Astrocyte of the spinal cord (primary cell): ENCODE measurements around the gene DIAPH2.
"Not testable (repeated sequence)": the region's sequence is repeated elsewhere in the genome, so short reads cannot be mapped to it uniquely, and the experiment has no call there.

Experiments used
- DNase-seq: peaks from one replicate; pipeline ENCODE4 v3.0.0; 2011; ENCODE audit warnings: low read depth, low spot score
- H3K4me3 ChIP-seq: 2 replicates; pipeline ENCODE4 v1.5.1; 2011; ENCODE audit warnings: low read depth, mild to moderate bottlenecking, low read length, moderate library complexity
- in situ Hi-C: cut with HindIII; loops from 2 replicates; pipeline ENCODE4 v1.10.0; 2017; ENCODE audit warnings: low sequenced_read_pairs
- TF ChIP-seq, protein P1 (sequence below): IDR thresholded peaks from 2 replicates; pipeline ENCODE4 v1.5.1; 2012; ENCODE audit warnings: low read depth, mild to moderate bottlenecking, low read length, inconsistent platforms

The DIAPH2 gene

DNA sequence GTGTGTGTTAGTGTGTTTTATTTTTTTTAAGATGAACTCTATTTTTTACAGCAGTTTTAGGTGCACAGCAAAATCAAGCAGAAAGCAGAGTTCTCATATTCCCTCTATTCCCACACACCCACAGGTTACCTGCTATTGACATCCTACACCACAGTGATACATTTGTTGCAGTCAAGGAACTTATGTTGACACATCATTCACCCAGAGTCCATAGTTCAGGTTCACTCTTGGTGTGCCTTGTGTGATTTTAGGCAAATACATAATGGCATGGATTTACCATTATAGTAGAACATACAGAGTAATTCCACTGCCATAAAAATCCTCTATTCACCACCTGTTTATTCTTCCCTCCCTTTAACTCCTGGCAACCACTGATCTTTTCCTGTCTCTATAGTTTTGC lies 28.7 kb downstream of the DIAPH2 start:
- DNase-seq = no peak
- in situ Hi-C loops = no loop called here
- no peak overlapping the region for H3K4me3 ChIP-seq
- TF ChIP-seq, protein P1, sequence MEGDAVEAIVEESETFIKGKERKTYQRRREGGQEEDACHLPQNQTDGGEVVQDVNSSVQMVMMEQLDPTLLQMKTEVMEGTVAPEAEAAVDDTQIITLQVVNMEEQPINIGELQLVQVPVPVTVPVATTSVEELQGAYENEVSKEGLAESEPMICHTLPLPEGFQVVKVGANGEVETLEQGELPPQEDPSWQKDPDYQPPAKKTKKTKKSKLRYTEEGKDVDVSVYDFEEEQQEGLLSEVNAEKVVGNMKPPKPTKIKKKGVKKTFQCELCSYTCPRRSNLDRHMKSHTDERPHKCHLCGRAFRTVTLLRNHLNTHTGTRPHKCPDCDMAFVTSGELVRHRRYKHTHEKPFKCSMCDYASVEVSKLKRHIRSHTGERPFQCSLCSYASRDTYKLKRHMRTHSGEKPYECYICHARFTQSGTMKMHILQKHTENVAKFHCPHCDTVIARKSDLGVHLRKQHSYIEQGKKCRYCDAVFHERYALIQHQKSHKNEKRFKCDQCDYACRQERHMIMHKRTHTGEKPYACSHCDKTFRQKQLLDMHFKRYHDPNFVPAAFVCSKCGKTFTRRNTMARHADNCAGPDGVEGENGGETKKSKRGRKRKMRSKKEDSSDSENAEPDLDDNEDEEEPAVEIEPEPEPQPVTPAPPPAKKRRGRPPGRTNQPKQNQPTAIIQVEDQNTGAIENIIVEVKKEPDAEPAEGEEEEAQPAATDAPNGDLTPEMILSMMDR = no peak

DNA sequence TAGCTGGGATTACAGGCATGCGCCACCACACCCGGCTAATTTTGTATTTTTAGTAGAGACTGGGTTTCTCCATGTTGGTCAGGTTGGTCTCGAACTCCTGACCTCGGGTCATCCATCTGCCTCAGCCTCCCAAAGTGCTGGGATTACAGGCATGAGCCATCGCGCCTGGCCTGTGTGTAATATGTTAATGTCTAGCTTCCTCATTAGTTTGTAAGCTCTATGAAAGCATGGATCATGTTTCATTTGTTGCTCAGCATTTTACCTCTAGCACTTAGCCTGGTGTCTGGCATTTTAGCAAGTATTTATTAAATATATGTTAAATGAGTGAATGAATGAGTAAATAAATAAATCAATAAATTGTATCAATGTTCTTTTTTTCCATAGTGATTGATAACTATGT lies 29.8 kb downstream of the DIAPH2 start:
- in situ Hi-C loops, DNase-seq, H3K4me3 ChIP-seq: not testable (repeated sequence)

DNA sequence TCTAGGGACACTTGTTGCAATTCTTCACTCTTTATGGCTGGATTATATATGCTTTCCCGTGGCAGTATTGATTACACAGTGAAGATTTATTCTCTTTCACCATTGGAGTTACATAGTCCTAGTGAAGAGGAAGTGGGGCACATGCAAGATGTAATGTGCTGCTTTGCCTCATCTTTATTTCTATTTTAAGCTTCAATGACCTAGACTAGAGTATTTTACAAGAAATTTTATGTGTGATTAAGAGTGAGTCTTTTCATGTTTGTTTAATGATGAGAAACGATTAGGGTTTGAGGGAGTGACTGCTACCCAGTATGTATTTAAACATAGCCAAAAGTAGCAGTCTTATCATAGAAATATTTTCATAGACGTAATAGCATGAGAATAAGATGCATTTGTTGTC lies 30.8 kb downstream of the DIAPH2 start:
- no peak overlapping the region for H3K4me3 ChIP-seq
- TF ChIP-seq, protein P1 = no peak
- DNase-seq = no peak
- in situ Hi-C loops = no loop called here

DNA sequence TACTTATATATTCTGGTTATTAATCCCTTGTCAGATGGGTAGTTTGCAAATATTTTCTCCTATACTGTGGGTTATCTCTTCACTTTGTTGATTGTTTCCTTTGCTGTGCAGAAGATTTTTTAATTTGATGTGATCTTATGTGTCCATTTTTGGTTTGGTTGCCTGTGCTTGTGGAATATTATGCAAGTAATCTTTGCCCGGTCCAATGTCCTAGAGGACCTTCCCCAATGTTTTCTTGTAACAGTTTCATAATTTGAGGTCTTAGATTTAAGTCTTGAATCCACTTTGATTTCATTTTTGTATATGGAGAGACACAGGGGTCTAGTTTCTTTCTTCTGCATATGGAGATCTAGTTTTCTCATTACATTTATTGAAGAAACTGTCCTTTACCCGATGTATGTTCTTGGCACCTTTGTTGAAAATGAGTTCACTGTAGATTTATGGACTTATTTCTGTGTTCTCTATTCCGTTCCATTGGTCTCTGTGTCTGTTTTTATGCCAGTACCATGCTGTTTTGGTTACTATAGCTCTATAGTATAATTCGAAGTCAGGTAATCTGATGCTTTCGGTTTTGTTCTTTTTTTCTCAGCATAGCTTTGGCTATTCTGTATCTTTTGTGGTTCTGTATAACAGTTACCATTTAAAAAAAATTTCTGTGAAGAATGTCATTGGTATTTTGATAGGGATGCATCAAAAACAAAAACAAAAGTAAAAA lies 34.7 kb downstream of the DIAPH2 start:
- H3K4me3 ChIP-seq = no peak overlapping the region
- DNase-seq = no peak
- in situ Hi-C loops = no loop called here
- TF ChIP-seq, protein P1 = no peak

DNA sequence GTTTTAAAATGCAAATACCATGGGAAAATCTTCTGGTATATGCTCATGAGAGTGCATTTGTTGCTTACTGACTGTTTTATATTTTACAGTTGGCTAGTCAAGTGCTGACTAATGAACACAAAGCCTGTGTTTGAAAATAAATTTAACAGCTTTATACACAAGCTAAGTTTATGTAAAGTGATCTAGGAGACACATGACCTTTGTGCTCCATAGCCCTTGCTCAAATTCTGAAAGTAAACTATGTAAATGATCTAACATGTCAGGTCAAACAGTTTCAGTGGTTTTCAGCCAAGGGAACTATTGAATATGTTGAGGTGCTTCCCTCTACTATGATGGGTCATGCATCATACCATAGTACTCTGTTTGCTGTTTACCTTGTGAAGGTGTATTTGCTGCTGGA lies 36.7 kb downstream of the DIAPH2 start:
- DNase-seq = no peak
- TF ChIP-seq, protein P1 = no peak
- in situ Hi-C loops = no loop called here
- H3K4me3 ChIP-seq = no peak overlapping the region

DNA sequence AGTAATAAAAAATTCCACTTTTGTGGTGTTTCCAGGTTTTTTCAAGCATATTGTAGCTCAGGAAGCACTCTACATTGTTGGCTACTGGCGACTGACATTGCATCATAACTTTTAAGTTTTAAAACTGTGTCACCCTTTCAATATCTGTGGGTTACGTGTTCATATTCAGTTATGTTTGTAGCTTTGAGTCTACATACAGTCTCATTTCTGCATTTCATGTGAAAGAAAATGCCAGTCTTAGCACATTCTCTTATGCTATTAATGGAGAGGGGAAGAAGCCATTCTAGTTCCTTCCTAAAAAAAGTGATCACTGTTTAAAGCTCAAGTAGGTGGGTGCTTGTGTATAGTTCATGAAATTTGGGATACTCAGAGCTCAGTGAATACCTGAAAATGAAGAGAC lies 38.1 kb downstream of the DIAPH2 start:
- TF ChIP-seq, protein P1 = no peak
- no peak overlapping the region for H3K4me3 ChIP-seq
- in situ Hi-C loops = no loop called here
- DNase-seq = no peak

DNA sequence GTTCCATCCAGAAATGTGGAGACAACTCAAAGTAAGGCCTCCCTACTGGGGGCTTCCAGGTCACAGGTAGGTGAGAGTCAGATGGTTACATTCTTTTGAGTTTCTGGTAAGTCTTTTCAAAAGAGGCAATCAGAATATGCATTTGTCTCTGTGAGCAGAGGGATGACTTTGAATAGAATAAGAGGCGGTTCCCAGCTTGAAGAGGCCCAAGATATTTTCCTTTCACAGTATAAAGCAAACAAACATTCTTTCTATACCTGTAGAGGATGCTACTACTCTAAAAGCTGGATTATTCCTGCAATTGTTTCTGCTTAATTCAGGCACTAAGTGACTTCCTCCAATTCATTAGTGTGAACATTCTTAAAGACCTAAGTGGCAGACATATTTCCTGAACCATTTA lies 44.4 kb downstream of the DIAPH2 start:
- TF ChIP-seq, protein P1 = no peak
- in situ Hi-C loops = no loop called here

More for the DNA sequence above, 44.4 kb downstream of the DIAPH2 start:
- DNase-seq = no peak
- H3K4me3 ChIP-seq = no peak overlapping the region
